GM12878 (cell line): ENCODE measurements around the gene SPRY1.

ENCODE experiments used
- EED ChIP-seq: sonication (generic); IDR thresholded peaks from 2 replicates; pipeline ENCODE4 v1.6.1; 2016; ENCODE audit warnings: antibody characterized with exemption, low read depth
- EGR1 ChIP-seq, 2 experiments: IDR thresholded peaks; 1 replicate in 1 of 2; 2 replicates in 1 of 2; pipeline ENCODE4 v1.6.1; 2011 to 2012; ENCODE audit warnings: low read depth in 2 of 2, low read length in 2 of 2, borderline replicate concordance in 1 of 2, mild to moderate bottlenecking in 1 of 2, moderate library complexity in 1 of 2
- PML ChIP-seq: IDR thresholded peaks from 2 replicates; pipeline ENCODE4 v1.6.1; 2012; ENCODE audit warnings: low read length, inconsistent platforms
- POLR2AphosphoS5 ChIP-seq: IDR thresholded peaks from 2 replicates; pipeline ENCODE4 v1.6.1; 2011; ENCODE audit warnings: mild to moderate bottlenecking, low read length, inconsistent platforms
- REST ChIP-seq: IDR thresholded peaks from 2 replicates; pipeline ENCODE4 v1.6.1; 2012; ENCODE audit warnings: mild to moderate bottlenecking, low read depth, low read length
- SIN3A ChIP-seq: IDR thresholded peaks from 2 replicates; pipeline ENCODE4 v1.6.1; 2012; ENCODE audit warnings: low read depth, low read length, improper control_type of control experiment
- SP1 ChIP-seq: IDR thresholded peaks from one replicate; pipeline ENCODE4 v1.6.1; 2011; ENCODE audit warnings: low read depth, low read length
- SUZ12 ChIP-seq: fragments of 200-600 bp; sonication (generic); IDR thresholded peaks from one replicate; pipeline ENCODE4 v1.6.1; 2018; ENCODE audit warnings: antibody characterized with exemption, mild to moderate bottlenecking; ENCODE audit not compliant: unreplicated experiment
- USF2 ChIP-seq: IDR thresholded peaks from 2 replicates; pipeline ENCODE4 v1.6.1; 2011; ENCODE audit warnings: low read depth, low read length, improper control_type of control experiment, borderline replicate concordance
- YBX1 ChIP-seq: fragments of 450-650 bp; IDR thresholded peaks from 2 replicates; pipeline ENCODE4 v1.6.1; 2016; ENCODE audit warnings: antibody characterized with exemption

- TF ChIP-seq POLR2AphosphoS5 (no peak), SIN3A (no peak), REST (no peak), EGR1 (IDR thresholded peaks at IDR 0.05; ENCODE audit: borderline replicate concordance in 1 of 2, low read depth in 2 of 2, low read length in 2 of 2) (no peak), USF2 (no peak), SUZ12 (no peak), SP1 (no peak), EED (no peak), YBX1 (no peak), PML (no peak)
Measured at GRCh38 chr4:123364906-123365305, 31.7 kb upstream of the SPRY1 start.
